ENCODE data around the gene ASH1L.

Gene ASH1L

GRCh38 chr1:155326631-155327037 is 236.0 kb downstream of the ASH1L start:
- DNase-seq: no peak

DNA sequence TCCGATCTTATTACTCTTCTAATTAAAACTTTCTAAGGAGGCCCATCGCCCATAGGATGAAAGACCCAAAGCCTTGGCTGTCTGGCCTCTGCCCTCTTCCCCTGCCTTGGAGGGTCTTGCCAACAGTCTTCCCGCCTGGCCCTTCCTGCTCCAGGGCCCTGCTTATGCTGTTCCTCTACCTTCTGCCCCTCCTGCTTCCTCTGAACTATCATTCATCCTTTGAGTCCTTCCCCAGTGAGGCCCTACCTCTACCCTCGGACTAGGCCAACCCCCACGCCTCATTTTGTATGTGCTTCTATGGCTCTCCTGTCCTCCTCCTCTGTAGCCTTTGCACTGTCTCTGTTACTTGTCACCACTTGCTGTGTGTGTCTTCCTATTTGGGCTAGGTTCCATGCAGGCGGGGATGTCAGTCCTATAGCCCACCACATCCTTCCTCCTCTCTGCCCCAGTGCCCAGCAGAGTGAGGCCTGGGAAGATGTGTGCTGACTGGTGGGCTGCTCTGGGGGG is 236.5 kb downstream of the ASH1L start:
- no peak for DNase-seq

DNA sequence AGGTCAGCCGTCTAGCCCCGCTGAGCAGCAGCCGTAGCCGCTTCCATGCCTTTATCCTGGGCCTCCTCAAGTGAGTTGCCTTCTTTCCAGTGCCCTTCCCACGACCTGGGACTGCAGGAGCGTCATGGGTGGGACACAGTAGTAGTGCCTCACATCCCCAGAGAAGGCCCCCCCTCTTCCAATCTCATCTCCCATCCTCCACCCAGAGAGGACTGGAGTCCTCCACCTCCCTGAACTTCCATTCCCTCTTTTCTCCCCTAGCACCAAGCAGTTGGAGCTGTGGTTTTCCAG is 237.1 kb downstream of the ASH1L start:
- DNase-seq: no peak

DNA sequence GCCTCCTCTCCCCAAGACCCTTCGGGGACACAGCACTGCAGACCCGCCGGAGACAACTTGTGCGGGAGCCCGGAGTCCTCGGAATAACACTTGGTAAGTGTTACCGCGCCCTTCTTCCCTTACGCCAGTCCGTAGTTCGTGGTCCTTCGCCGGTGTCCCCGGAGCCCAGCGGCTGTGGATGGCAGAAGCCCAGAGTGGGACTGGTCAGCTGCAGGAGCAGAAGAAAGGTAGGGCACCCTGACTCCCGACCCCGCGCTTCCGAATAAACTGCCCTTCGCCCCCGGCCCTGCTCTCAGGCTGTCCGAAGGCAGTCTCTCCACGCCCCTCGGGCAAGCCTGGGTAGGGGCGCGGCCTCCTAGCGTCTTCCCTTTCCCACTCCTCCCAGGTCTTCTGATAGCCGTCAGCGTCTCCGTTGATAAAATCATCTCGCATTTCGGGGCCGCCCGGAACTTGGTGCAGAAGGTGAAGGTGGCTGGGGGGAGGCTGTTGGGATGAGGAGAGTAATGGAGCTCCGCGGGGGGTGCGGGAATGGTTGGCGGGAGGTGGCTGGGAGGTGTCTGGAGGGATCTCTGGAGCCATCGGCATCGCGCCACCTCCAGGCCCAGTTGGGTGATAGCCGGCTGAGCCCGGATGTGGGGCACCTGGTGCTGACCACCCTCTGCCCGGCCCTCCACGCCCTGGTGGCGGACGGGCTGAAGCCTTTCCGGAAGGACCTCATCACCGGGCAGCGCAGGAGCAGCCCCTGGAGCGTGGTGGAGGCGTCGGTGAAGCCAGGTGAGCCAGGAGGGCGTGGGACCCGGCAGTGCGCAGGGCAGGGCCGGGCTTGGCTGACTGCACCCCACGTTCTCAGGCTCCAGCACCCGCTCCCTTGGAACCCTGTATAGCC is 237.6 kb downstream of the ASH1L start:
- DNase-seq: peak in 1 of 2 donors; percentile 45

GRCh38 chr1:155324037-155324716 is 238.4 kb downstream of the ASH1L start:
- peak; percentile 98 for DNase-seq

- peak; percentile 91 for DNase-seq
These were observed 238.9 kb downstream of the ASH1L start for GRCh38 chr1:155323729-155324036.

DNA sequence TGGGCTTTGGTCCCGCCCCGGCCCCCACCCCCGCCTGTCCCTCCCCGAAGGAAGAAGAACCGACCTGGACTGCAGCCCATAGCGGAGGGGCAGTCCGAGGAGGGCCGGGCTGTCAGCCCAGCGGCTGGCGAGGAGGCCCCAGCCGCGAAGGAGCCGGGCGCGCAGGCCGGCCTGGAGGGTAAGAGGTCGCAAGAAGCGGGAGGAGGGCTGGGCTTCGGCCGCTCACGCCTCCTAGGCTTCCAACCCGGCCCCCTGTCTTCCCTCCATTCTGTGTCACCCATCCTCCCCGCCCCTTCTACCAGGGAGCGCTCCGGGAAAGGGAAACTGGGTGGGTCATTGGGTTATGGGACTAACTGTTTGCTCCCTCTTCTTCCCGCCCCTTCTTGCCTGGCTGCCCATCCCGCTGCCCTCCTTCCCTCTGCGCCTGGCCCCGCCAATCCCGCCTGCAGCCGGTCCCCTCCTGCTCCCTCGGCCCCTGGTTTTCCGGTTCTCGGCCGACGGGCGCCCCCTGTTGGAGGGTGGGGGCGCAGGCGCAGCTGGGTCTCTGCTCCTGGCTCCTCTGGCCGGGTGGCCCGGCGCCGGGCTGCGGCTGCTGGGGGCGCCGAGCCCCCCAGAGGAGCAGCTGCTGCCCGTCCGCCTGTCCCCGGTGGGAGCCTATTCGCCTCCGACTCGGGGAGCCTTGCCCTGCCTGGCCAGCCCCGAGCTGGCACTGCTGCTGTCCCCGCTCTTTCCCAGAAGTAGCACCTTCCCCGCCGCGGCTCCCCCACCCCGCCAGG is 239.5 kb downstream of the ASH1L start:
- DNase-seq: peak; percentile 82 to 83

- peak in 1 of 2 donors; percentile 13 for DNase-seq
These were observed 240.0 kb downstream of the ASH1L start for GRCh38 chr1:155322571-155322952.

- DNase-seq: no peak
These were observed 240.7 kb downstream of the ASH1L start for GRCh38 chr1:155321639-155322503.

DNA sequence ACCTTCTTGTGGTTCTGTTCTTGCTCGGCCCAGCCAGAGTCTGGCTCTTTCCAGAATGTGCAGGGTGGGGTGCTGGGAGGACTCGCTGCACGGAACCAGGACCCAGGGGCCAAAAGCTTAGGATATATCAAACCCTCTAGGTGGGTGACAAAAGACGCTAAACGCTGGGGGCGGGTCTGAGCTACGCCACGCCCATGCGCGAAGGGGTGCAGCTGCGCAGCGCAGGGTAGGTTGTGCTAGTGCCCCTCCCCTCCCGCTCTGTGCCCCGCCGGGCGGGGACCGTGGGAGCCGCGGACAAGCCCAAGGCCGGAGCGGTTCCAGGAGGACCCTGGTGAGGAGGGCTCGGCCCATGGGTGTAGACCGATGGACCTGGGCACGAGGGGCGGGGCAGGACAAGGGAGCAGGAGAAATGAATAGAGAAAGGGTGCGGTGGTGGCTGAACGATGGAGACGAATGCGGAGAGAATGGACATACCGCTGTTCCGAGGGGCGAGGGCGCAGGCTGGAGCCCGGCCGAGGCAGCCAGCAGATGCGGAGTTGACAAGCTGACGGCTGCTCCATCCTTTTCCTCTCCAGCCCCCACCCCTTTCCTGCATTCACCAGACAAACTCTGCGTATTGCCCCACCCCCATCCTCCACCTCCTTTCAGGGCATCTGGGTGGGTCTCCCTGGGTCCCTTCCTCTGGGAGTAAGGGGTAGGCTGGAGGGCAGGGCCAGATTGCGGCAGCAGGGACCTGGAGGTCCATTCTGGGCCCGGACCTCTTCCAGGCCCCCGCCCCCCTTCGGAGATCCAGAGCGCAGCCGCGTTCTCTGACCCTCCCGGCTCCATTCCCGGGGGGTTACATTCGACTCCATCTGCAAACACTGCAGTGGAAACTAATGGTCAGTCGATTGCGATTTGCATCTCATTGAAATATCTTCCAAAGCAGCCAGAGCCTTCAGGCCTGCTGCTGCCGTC is 241.7 kb downstream of the ASH1L start, which contains the start of gene RUSC1:
TSS of gene RUSC1 (plus strand) at position 234 of the 957 bp plus-strand sequence. CDS start 880 bp downstream, outside the sequence.
- DNase-seq: peak; percentile 51 to 52

- no peak for DNase-seq
These were observed 242.4 kb downstream of the ASH1L start for GRCh38 chr1:155320252-155320651.

GRCh38 chr1:155319536-155319935 is 243.1 kb downstream of the ASH1L start:
- no peak for DNase-seq

DNA sequence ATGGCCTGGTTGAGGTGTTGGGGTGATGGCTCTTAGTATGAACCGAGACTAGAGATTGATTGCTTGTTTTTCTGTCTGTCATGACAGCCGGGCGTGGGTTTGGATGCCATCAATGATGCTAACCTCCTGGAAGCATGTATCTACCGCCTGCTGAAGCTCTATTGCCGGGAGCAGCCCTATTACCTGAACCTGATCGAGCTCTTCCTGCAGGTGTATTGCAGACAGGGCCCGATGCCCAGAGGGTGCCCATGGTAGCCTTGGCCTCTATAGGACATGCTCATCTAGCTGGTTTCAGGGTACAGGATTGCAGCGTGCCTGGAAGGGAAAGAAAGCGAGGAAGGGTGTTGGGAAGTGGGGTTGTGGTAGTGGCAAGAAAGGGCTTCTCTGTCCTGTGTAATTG is 244.5 kb downstream of the ASH1L start:
- DNase-seq: no peak

DNA sequence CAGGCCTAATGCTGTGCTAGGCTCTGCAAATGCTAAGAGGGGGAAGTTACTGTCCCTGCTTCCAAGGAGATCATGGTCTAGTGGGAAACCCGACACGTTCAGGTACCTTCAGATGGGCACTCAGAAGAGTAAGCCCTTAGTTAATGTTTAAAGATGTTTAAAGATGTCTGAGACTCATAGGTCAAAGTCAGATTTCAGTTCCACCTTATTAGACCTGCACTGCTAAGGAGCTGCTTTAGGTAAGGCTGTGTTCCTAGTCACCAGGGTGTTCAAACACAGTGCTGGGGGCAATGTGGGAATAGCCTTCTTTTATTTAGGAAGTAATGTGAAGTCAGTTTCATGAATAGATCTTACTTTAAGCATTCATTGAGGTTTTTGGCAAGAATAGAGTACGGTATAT is 245.7 kb downstream of the ASH1L start:
- DNase-seq: no peak

- no peak for DNase-seq
These were observed 249.3 kb downstream of the ASH1L start for GRCh38 chr1:155313261-155313660.

- no peak for DNase-seq
These were observed 253.1 kb downstream of the ASH1L start for GRCh38 chr1:155309423-155310021.

- DNase-seq: peak; percentile 99 to 100
These were observed 253.8 kb downstream of the ASH1L start, which contains the start of gene FDPS for GRCh38 chr1:155308493-155309422. TSS of gene FDPS (plus strand) at chr1:155308866. CDS start at chr1:155309790, 924 bp downstream.

GRCh38 chr1:155307247-155307740 is 255.3 kb downstream of the ASH1L start:
- peak; percentile 35 to 38 for DNase-seq

GRCh38 chr1:155305881-155306391 is 256.7 kb downstream of the ASH1L start:
- no peak for DNase-seq
